ENCODE data around the gene FBXO40. TPM values are rescaled to one million over a fixed set of nuclear protein-coding genes. Genes with fewer than 3 reads are reported as not detected.

The FBXO40 gene
- total RNA-seq, 1 donor = not detected

- Histone ChIP-seq H3K4me3 (ENCODE audit: insufficient read depth, low read length) (no peak overlapping the region), H3K9me3 (ENCODE audit: low read depth, low read length) (no peaks in the 10 kb centered on the region), H2AFZ (ENCODE audit: low read length) (no peak overlapping the region), H3K27ac (ENCODE audit: low read depth, low read length) (no peak overlapping the region), H3K4me1 (ENCODE audit: insufficient read depth, low read length) (no peaks in the 10 kb centered on the region), H3K4me2 (ENCODE audit: insufficient read depth, low read length) (no peak overlapping the region), H3K36me3 (ENCODE audit: insufficient read depth, low read length) (no peaks in the 10 kb centered on the region), H3K79me2 (ENCODE audit: insufficient read depth, low read length) (no peaks in the 10 kb centered on the region), H3K27me3 (ENCODE audit: insufficient read depth, low read length) (no peaks in the 10 kb centered on the region), H4K20me1 (ENCODE audit: insufficient read depth, low read length) (no peaks in the 10 kb centered on the region)
- TF ChIP-seq CTCF (IDR thresholded peaks at IDR 0.05; ENCODE audit: extremely low read depth, low read depth, low read length) = no peak
- DNase-seq (ENCODE audit: insufficient read length, low spot score, missing footprints) = no peak
Observed at GRCh38 chr3:121645054-121645453, 51.9 kb downstream of the FBXO40 start.

- no peak for DNase-seq (ENCODE audit: insufficient read length, low spot score, missing footprints)
- no peaks in the 10 kb centered on the region for H3K79me2 ChIP-seq (ENCODE audit: insufficient read depth, low read length)
- H3K4me3 ChIP-seq (ENCODE audit: insufficient read depth, low read length) = no peak overlapping the region
- no peak overlapping the region for H3K4me2 ChIP-seq (ENCODE audit: insufficient read depth, low read length)
- H4K20me1 ChIP-seq (ENCODE audit: insufficient read depth, low read length) = no peaks in the 10 kb centered on the region
- H3K27me3 ChIP-seq (ENCODE audit: insufficient read depth, low read length) = no peaks in the 10 kb centered on the region
- H3K27ac ChIP-seq (ENCODE audit: low read depth, low read length) = no peak overlapping the region
- H2AFZ ChIP-seq (ENCODE audit: low read length) = no peak overlapping the region
- TF ChIP-seq CTCF (IDR thresholded peaks at IDR 0.05; ENCODE audit: extremely low read depth, low read depth, low read length) = no peak
- H3K36me3 ChIP-seq (ENCODE audit: insufficient read depth, low read length) = no peaks in the 10 kb centered on the region
- no peaks in the 10 kb centered on the region for H3K9me3 ChIP-seq (ENCODE audit: low read depth, low read length)
- H3K4me1 ChIP-seq (ENCODE audit: insufficient read depth, low read length) = no peaks in the 10 kb centered on the region
Observed at GRCh38 chr3:121648219-121648958, 55.2 kb downstream of the FBXO40 start.

GRCh38 chr3:121649645-121650044 is 56.5 kb downstream of the FBXO40 start:
- TF ChIP-seq CTCF (IDR thresholded peaks at IDR 0.05; ENCODE audit: extremely low read depth, low read depth, low read length) = no peak
- Histone ChIP-seq H2AFZ (ENCODE audit: low read length) (no peak overlapping the region), H3K4me2 (ENCODE audit: insufficient read depth, low read length) (no peak overlapping the region), H3K4me1 (ENCODE audit: insufficient read depth, low read length) (no peaks in the 10 kb centered on the region), H3K79me2 (ENCODE audit: insufficient read depth, low read length) (no peaks in the 10 kb centered on the region), H4K20me1 (ENCODE audit: insufficient read depth, low read length) (no peaks in the 10 kb centered on the region), H3K36me3 (ENCODE audit: insufficient read depth, low read length) (no peaks in the 10 kb centered on the region), H3K4me3 (ENCODE audit: insufficient read depth, low read length) (no peak overlapping the region), H3K9me3 (ENCODE audit: low read depth, low read length) (no peaks in the 10 kb centered on the region), H3K27ac (ENCODE audit: low read depth, low read length) (no peak overlapping the region), H3K27me3 (ENCODE audit: insufficient read depth, low read length) (no peaks in the 10 kb centered on the region)
- DNase-seq (ENCODE audit: insufficient read length, low spot score, missing footprints) = no peak

- no peaks in the 10 kb centered on the region for H3K79me2 ChIP-seq (ENCODE audit: insufficient read depth, low read length)
- no peaks in the 10 kb centered on the region for H3K4me1 ChIP-seq (ENCODE audit: insufficient read depth, low read length)
- no peak for DNase-seq (ENCODE audit: insufficient read length, low spot score, missing footprints)
- no peaks in the 10 kb centered on the region for H3K9me3 ChIP-seq (ENCODE audit: low read depth, low read length)
- no peaks in the 10 kb centered on the region for H3K27me3 ChIP-seq (ENCODE audit: insufficient read depth, low read length)
- no peak overlapping the region for H3K4me2 ChIP-seq (ENCODE audit: insufficient read depth, low read length)
- no peak overlapping the region for H3K27ac ChIP-seq (ENCODE audit: low read depth, low read length)
- H3K36me3 ChIP-seq (ENCODE audit: insufficient read depth, low read length) = no peaks in the 10 kb centered on the region
- TF ChIP-seq CTCF (IDR thresholded peaks at IDR 0.05; ENCODE audit: extremely low read depth, low read depth, low read length) = no peak
- no peak overlapping the region for H3K4me3 ChIP-seq (ENCODE audit: insufficient read depth, low read length)
- no peak overlapping the region for H2AFZ ChIP-seq (ENCODE audit: low read length)
- H4K20me1 ChIP-seq (ENCODE audit: insufficient read depth, low read length) = no peaks in the 10 kb centered on the region
Observed at GRCh38 chr3:121651684-121652083, 58.5 kb downstream of the FBXO40 start.

Data from osteoblast (primary cell).